BE2C (cell line): ENCODE results near the gene IQSEC3.

Source experiments
- DNase-seq: peaks from one replicate; pipeline ENCODE4 v3.0.0-alpha.2; 2020
- H3K27me3 ChIP-seq: fragments of 250-450 bp; sonication (Bioruptor Pico); 2 replicates; pipeline ENCODE4 v1.5.1; 2020; ENCODE audit warnings: mild to moderate bottlenecking
- H3K36me3 ChIP-seq: fragments of 250-450 bp; sonication (Bioruptor Pico); 2 replicates; pipeline ENCODE4 v1.5.1; 2020; ENCODE audit warnings: mild to moderate bottlenecking
- H3K4me1 ChIP-seq: fragments of 250-450 bp; sonication (Bioruptor Pico); 2 replicates; pipeline ENCODE4 v1.5.1; 2020
- H3K4me3 ChIP-seq: 2 replicates; pipeline ENCODE4 v1.5.1; 2011; ENCODE audit warnings: low read depth, low read length
- H3K9me3 ChIP-seq: fragments of 250-450 bp; sonication (Bioruptor Pico); 2 replicates; pipeline ENCODE4 v1.5.1; 2020
- CTCF ChIP-seq: IDR thresholded peaks from 2 replicates; pipeline ENCODE4 v1.5.1; 2012; ENCODE audit warnings: mild to moderate bottlenecking, low read depth, low read length

IQSEC3 gene

GRCh38 chr12:191541-191940 lies 125.0 kb downstream of the IQSEC3 start:
- no peak for DNase-seq
- Histone ChIP-seq H3K9me3 (no peaks in the 10 kb centered on the region), H3K27me3 (no peaks in the 10 kb centered on the region), H3K4me1 (peaks cover 3% of the 10 kb centered on the region; the same call in 1 of the 2 replicates), H3K4me3 (no peak overlapping the region), H3K36me3 (no peaks in the 10 kb centered on the region)
- no peak for TF ChIP-seq CTCF

GRCh38 chr12:193261-193660 lies 126.7 kb downstream of the IQSEC3 start:
- Histone ChIP-seq H3K27me3 (no peaks in the 10 kb centered on the region), H3K4me3 (no peak overlapping the region), H3K4me1 (peaks cover 3% of the 10 kb centered on the region; the same call in 1 of the 2 replicates), H3K36me3 (no peaks in the 10 kb centered on the region), H3K9me3 (no peaks in the 10 kb centered on the region)
- no peak for TF ChIP-seq CTCF
- no peak for DNase-seq

GRCh38 chr12:194276-194675 lies 127.7 kb downstream of the IQSEC3 start:
- Histone ChIP-seq H3K4me3 (no peak overlapping the region), H3K36me3 (no peaks in the 10 kb centered on the region), H3K9me3 (no peaks in the 10 kb centered on the region), H3K4me1 (peaks cover 9% of the 10 kb centered on the region; the same call in 1 of the 2 replicates), H3K27me3 (no peaks in the 10 kb centered on the region)
- no peak for DNase-seq
- TF ChIP-seq CTCF, result no peak

GRCh38 chr12:195156-195555 lies 128.6 kb downstream of the IQSEC3 start:
- no peaks in the 10 kb centered on the region for H3K27me3 ChIP-seq
- TF ChIP-seq CTCF, result no peak
- H3K36me3 ChIP-seq, result no peaks in the 10 kb centered on the region

GRCh38 chr12:195951-196350 lies 129.4 kb downstream of the IQSEC3 start:
- Histone ChIP-seq H3K4me3 (no peak overlapping the region), H3K9me3 (no peaks in the 10 kb centered on the region), H3K4me1 (peaks cover 9% of the 10 kb centered on the region; the same call in 1 of the 2 replicates), H3K36me3 (no peaks in the 10 kb centered on the region), H3K27me3 (no peaks in the 10 kb centered on the region)
- TF ChIP-seq CTCF, result no peak
- DNase-seq, result no peak

More at GRCh38 chr12:195156-195555, 128.6 kb downstream of the IQSEC3 start:
- Histone ChIP-seq H3K9me3 (no peaks in the 10 kb centered on the region), H3K4me3 (no peak overlapping the region), H3K4me1 (peaks cover 9% of the 10 kb centered on the region; the same call in 1 of the 2 replicates)
- DNase-seq, result no peak

- Histone ChIP-seq H3K4me3 (no peak overlapping the region), H3K36me3 (no peaks in the 10 kb centered on the region), H3K9me3 (no peaks in the 10 kb centered on the region), H3K4me1 (peaks cover 9% of the 10 kb centered on the region; the same call in 1 of the 2 replicates), H3K27me3 (no peaks in the 10 kb centered on the region)
- DNase-seq, result no peak
- TF ChIP-seq CTCF, result no peak
These were observed 129.9 kb downstream of the IQSEC3 start for GRCh38 chr12:196436-196835.
